ENCODE data around the gene CECR2. TPM values are rescaled to one million over a fixed set of nuclear protein-coding genes. Genes with fewer than 3 reads are reported as not detected.

Gene CECR2
- total RNA-seq, 1 experiment from 2014 or later = 0.11 TPM

GRCh38 chr22:17368144-17368543 is 1.1 kb upstream of the CECR2 start:
- DNase-seq (ENCODE audit: low read depth) = no peak

GRCh38 chr22:17368554-17369438 is 464 bp upstream of the CECR2 start:
- no peak for DNase-seq (ENCODE audit: low read depth)

GRCh38 chr22:17370026-17370765 is 936 bp downstream of the CECR2 start:
- DNase-seq (ENCODE audit: low read depth) = no peak

- no peak for DNase-seq (ENCODE audit: low read depth)
Observed at GRCh38 chr22:17370766-17371432, 1.6 kb downstream of the CECR2 start.

- DNase-seq (ENCODE audit: low read depth) = no peak
Observed at GRCh38 chr22:17371448-17371847, 2.2 kb downstream of the CECR2 start.

GRCh38 chr22:17373855-17374254 is 4.6 kb downstream of the CECR2 start:
- DNase-seq (ENCODE audit: low read depth) = no peak

- no peak for DNase-seq (ENCODE audit: low read depth)
Observed at GRCh38 chr22:17375914-17376614, 6.8 kb downstream of the CECR2 start.

- DNase-seq (ENCODE audit: low read depth) = no peak
Observed at GRCh38 chr22:17376950-17377349, 7.7 kb downstream of the CECR2 start.

- DNase-seq (ENCODE audit: low read depth) = no peak
Observed at GRCh38 chr22:17379944-17380343, 10.7 kb downstream of the CECR2 start.

- DNase-seq (ENCODE audit: low read depth) = no peak
Observed at GRCh38 chr22:17380359-17381087, 11.3 kb downstream of the CECR2 start.

- DNase-seq (ENCODE audit: low read depth) = no peak
Observed at GRCh38 chr22:17381192-17381913, 12.1 kb downstream of the CECR2 start.

GRCh38 chr22:17384612-17385330 is 15.5 kb downstream of the CECR2 start:
- no peak for DNase-seq (ENCODE audit: low read depth)

GRCh38 chr22:17387356-17387755 is 18.1 kb downstream of the CECR2 start:
- no peak for DNase-seq (ENCODE audit: low read depth)

GRCh38 chr22:17388235-17388634 is 19.0 kb downstream of the CECR2 start:
- DNase-seq (ENCODE audit: low read depth) = no peak

- DNase-seq (ENCODE audit: low read depth) = no peak
Observed at GRCh38 chr22:17390087-17390486, 20.8 kb downstream of the CECR2 start.

- DNase-seq (ENCODE audit: low read depth) = no peak
Observed at GRCh38 chr22:17396516-17396915, 27.3 kb downstream of the CECR2 start.

GRCh38 chr22:17397756-17398547 is 28.7 kb downstream of the CECR2 start:
- no peak for DNase-seq (ENCODE audit: low read depth)

GRCh38 chr22:17400305-17400704 is 31.0 kb downstream of the CECR2 start:
- DNase-seq (ENCODE audit: low read depth) = no peak

GRCh38 chr22:17401728-17402127 is 32.5 kb downstream of the CECR2 start:
- DNase-seq (ENCODE audit: low read depth) = no peak
